SKM-1 treated with dmso at 0.1 percent for 144 hours (cell line): ENCODE data around the gene BCL2L14.
A peak's percentile ranks its signal among the peaks of the same experiment; 100 is the strongest.

ENCODE experiments used
- DNase-seq: peaks from one replicate; lab custom pipeline; 2025; ENCODE audit not compliant: unreplicated experiment; lab: John Stamatoyannopoulos, UW

Gene BCL2L14

DNA sequence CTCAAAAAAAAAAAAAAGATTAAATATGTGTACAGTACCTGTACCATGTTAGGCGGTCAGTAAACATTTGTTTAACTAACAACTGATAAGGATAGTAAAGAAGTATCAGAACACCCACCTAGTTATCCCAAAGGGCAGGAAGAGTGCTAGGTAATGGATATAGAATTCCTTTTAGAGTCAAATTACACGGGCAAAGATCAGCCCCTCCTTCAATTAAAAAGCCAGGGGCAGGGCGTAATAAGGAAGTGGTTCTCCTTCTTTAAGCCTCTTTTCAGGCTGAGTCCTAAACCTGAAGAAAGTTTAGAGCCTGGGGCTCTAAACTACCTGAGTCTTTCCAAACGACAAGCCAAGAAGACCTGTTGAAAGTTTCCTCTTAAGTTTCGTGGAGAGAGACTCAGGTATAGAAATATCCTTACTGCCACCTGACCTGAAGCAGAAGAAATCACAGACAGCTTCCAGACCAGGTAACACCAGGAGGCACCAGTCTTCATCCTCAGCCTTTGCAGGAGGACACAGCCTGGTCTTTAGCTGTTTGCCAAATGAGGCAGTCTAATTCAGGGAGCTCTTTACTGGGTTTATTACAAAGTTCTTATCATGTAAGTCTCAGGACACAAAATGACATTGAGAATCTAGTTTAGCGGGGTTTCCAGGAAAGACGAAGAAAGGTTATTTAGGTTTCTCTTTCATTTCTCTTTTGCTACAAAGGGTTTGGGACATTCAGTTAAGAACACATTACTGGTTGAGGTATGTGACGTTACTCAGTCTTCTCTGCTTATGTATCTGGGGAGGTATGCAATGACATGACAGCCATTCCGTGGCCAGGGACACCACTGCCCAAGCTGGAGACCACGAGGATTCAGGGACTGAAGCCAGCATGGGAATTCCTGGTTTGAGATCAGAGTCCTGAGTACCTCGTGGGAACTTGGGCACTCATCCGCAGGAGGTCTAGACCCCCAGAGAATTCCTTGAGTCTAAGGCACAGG is at the start of gene BCL2L14:
Gene BCL2L14, plus strand, starts transcription at position 266 of the 983 bp plus-strand sequence. CDS start 8,367 bp downstream, outside the sequence.
- no peak for DNase-seq

- no peak for DNase-seq
These were observed 48.3 kb upstream of the BCL2L14 start for GRCh38 chr12:12022306-12022936.

DNA sequence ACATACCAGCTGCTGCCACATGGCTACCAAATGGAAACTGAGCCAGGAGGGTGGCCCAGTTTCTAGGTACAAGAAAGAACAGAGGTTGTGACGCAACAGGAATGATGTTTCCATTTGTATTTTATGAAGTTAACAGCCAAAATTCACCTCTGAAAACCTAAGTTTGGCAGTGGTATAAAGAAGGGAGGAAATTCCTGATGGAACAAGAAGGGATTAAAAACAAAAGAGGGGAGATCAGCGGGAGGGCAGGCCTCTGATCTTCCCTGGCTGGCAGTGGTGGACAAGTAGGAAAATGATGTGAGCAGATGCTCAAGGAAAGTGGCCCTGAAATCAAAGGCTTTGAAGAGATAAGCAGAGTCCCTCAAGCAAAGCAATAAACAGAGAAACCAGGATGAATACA is 47.3 kb upstream of the BCL2L14 start:
- DNase-seq = no peak

DNA sequence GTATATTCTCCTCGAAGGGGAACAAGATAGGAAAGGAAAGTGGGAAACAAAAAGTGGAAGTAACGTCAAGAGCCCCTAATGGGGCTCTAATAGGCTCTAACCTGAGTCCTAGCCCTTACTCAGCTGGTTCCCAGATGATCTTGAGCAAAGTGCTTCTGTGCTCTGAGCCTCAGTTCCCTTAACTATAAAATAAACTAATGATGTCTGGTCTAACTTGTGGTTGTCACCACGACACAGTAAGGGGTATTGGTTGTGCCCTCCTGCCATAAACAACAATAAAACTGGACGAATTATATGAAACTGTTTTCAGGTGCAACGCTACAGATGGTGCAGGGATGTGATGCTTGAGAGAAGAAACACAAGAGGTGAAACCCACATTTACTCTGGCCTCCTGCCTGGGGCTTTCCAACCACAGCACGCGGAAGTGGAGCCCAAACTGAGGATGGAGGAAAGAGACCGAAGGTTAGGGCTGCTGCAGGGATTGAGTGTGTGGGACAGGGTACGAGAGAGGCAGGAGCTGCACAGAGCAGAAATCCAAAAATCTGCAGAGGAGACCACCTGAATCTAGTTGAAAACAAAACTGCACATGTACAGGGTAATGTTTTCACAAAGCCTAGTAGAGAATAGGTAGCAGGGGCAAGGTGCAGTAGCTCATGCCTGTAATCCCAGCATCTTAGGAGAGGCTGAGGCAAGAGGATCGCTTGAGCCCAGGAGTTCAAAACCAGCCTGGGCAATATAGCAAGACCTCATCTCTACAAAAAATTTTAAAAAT is 45.6 kb upstream of the BCL2L14 start:
- no peak for DNase-seq

DNA sequence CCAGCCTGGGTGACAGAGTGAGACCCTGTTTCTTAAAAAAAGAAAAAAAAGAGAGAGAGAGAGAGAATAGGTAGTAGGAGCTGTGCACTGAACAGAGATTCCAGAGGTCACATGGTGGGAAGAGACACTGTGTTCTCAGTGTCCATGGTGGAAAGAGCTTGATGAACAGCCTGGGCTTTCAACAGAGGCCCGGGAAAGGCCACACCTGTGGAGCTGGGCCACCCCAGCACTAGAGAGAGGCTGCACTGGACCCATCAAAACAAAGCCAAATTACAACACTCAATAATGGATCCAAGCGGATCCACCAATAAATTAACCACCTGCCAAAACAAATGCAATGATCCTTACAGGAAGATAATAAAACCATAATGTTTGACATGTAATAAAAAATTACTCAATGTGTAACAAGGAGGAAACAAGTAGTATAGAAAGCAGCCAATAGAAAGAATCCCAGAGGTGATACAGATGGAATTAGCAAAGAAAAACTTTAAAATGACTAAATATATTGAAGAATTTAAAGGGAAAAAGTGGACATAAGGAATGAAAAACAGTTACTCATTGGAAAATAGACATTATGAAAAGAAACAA is 44.8 kb upstream of the BCL2L14 start:
- no peak for DNase-seq

DNA sequence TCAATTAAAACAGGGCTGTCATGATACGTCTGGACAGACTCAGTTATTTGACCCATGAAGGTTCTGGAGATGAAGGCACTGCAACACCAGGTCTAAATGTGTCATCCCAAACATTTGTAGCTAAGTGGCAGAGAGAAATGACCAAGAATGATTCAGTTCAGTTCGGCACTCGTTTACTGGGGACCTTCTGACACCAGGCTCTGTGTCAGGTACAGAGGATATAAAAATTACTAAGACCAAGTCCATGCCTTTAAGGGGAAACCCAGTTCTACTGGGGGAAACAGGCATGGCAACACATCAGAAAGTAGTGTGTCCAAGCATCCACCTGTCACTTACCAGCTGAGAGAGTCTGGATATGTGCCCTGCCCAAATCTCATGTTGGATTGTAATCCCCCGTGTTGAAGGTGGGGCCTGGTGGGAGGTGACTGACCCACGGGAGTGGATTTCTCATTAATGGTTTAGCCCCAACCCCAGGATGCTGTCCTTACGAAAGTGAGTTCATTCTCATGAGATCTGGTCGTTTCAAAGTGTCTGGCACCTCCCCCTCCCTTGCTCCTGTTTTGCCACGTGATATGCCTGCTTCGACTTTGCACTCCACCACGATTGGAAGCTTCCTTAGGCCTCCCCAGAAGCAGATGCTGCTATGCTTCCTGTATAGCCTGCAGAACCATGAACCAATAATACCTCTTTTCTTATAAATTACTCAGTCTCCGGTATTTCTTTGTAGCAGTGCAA is 41.9 kb upstream of the BCL2L14 start:
- no peak for DNase-seq

- DNase-seq = no peak
These were observed 41.1 kb upstream of the BCL2L14 start for GRCh38 chr12:12029653-12030052.

GRCh38 chr12:12032260-12032791 is 38.4 kb upstream of the BCL2L14 start:
- DNase-seq = no peak

GRCh38 chr12:12032851-12033797 is 37.6 kb upstream of the BCL2L14 start:
- DNase-seq = peak; percentile 7

GRCh38 chr12:12033824-12034223 is 36.9 kb upstream of the BCL2L14 start:
- no peak for DNase-seq

DNA sequence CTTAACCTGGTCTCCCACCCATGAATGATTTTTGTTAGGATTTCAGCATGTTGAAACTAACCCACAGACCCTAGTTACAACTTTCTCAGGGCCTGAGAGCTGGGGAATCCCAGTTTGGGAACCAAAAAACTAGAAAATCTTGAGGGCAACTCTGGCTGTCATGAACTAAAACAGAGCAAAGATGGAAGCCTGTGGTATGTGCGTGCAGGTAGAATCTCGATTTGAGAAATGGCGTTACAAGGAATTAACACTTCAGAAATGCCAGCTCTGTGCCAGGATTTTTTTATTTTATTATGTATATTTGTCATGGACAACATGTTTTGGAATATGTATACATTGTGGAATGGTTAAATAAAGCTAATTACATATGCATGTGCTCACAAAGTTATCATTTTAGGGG is 36.4 kb upstream of the BCL2L14 start:
- no peak for DNase-seq

- no peak for DNase-seq
These were observed 35.5 kb upstream of the BCL2L14 start for GRCh38 chr12:12035229-12035628.

DNA sequence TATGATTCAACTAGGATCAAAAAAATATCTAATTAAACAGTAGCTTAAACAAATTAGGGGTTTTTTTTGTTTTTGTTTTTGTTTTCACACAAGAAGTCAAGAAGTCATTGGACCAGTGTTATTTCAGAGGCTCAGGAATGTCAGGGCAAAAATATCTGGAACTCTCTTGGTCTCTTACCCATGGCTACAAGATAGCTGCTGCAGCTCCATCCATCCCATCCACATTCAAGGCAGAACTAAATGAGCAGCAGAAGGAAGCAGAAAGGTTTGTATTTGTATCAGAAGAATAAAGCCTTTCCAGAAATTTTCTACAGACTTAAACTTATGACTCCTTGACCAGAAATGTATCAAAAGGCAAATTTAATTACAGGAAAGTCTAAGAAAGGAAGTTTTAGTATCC is 33.8 kb upstream of the BCL2L14 start:
- no peak for DNase-seq

- no peak for DNase-seq
These were observed 30.8 kb upstream of the BCL2L14 start for GRCh38 chr12:12039897-12040296.

GRCh38 chr12:12046401-12046800 is 24.3 kb upstream of the BCL2L14 start:
- no peak for DNase-seq

DNA sequence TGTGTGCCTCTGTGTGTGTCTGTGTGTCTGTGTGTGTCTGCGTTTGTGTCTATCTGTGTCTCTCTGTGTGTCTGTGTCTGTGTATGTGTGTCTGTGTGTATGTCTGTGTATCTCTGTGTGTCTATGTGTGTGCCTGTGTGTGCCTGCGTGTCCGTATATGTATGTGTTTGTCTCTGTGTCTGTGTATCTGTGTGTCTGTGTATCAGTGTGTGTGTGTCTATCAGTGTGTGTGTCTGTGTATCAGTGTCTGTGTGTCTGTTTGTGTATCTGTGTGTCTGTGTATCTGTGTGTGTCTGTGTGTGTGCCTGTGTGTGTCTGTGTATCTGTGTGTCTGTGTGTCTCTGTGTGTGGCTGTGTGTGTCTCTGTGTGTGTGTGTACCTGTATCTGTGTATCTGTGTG is 23.1 kb upstream of the BCL2L14 start:
- no peak for DNase-seq

GRCh38 chr12:12048266-12048665 is 22.5 kb upstream of the BCL2L14 start:
- no peak for DNase-seq

DNA sequence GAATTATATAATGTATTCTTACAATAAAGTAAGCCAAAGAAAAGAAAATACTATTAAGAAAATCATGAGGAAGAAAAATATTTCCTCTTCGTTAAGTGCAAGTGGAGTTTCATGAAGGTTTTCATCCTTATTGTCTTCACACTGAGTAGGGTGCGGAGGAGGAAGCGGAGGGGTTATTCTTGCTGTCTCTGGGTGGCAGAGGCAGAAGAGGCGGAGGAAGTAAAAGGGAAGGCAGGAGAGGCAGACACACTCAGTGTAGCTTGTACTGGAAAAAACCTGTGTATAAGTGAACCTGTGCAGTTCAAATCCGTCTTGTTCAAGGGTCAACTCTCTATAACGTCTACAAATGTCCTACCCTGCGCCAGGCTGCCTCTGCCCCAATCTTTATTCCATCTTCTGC is 22.0 kb upstream of the BCL2L14 start:
- no peak for DNase-seq

- DNase-seq = no peak
These were observed 19.1 kb upstream of the BCL2L14 start for GRCh38 chr12:12051668-12052067.
